Parathyroid adenoma (tissue), 2 donors: ENCODE data around the gene PRAF2.

Experiments used
- H2AFZ ChIP-seq: fragments of 300-600 bp; sonication (generic); one replicate; pipeline ENCODE4 v1.7.0; 2017; ENCODE audit warnings: antibody characterized with exemption, mild to moderate bottlenecking
- H3K27ac ChIP-seq: fragments of 300-600 bp; sonication (generic); one replicate; pipeline ENCODE4 v1.7.0; 2017
- H3K27me3 ChIP-seq: fragments of 300-600 bp; sonication (generic); one replicate; pipeline ENCODE4 v1.7.0; 2017; ENCODE audit warnings: low read length; ENCODE audit not compliant: control insufficient read depth, insufficient read depth
- H3K36me3 ChIP-seq: fragments of 300-600 bp; sonication (generic); one replicate; pipeline ENCODE4 v1.7.0; 2017; ENCODE audit warnings: low read length; ENCODE audit not compliant: control insufficient read depth, insufficient read depth
- H3K4me1 ChIP-seq: fragments of 300-600 bp; sonication (generic); one replicate; pipeline ENCODE4 v1.7.0; 2017; ENCODE audit warnings: control low read depth
- H3K4me2 ChIP-seq: fragments of 300-600 bp; sonication (generic); one replicate; pipeline ENCODE4 v1.7.0; 2017; ENCODE audit warnings: low read length
- H3K4me3 ChIP-seq: fragments of 300-600 bp; sonication (generic); one replicate; pipeline ENCODE4 v1.7.0; 2017; ENCODE audit warnings: low read depth, low read length
- H3K79me2 ChIP-seq: fragments of 300-600 bp; sonication (generic); one replicate; pipeline ENCODE4 v1.7.0; 2017; ENCODE audit warnings: control low read depth
- H3K9ac ChIP-seq: fragments of 300-600 bp; sonication (generic); one replicate; pipeline ENCODE4 v1.7.0; 2017; ENCODE audit warnings: mild to moderate bottlenecking
- H3K9me3 ChIP-seq: fragments of 300-600 bp; sonication (generic); one replicate; pipeline ENCODE4 v1.7.0; 2017; ENCODE audit warnings: low read length; ENCODE audit not compliant: control insufficient read depth
- TF ChIP-seq, protein P1 (sequence below): fragments of 300-600 bp; sonication (generic); IDR thresholded peaks from one replicate; pipeline ENCODE4 v1.7.0; 2017; ENCODE audit warnings: antibody characterized with exemption, mild to moderate bottlenecking
- donor health status: primary hyperparathyroidism.

PRAF2 gene

DNA sequence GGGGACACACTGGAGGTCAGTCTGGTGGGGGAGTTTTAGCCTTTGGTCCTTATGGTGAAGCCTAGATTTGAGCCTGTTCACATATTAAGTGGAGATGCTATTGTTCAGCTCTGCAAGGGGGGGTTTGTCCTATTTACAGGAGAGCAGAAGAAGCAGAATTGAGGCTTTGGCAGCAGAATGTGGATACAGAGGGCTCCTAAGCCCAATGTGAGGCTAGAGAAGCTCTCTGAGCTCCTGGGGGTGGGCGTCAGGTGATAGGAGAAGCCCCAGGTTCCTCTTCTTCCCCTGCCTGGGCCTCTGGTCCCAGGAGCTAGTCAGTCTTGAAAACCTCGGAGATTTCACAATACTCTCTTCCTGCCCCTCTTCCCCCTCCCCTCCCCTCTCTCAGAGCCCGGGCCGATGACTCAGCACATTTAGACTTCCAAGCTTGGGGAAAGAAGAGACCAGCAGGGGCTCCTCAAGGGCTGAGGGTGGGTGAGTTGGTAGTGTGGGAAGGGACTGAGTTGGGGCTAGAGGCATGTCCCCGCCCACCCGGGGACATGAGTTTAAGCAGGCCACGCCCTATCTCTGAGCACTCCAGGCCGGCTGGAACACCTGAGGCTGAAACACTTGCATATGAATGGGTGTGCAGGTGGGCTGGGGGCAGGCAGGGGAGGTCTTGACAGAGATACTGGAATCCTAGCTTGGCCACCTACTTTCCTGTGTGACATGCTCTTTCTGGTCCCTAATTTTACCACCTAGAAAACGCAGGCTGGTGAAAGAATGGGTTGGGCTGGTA, 34.0 kb downstream of the PRAF2 start:
- H3K36me3 ChIP-seq, result no peaks in the 10 kb centered on the region
- H3K4me3 ChIP-seq, result no peak overlapping the region
- H3K9ac ChIP-seq, result no peak overlapping the region
- TF ChIP-seq, protein P1, sequence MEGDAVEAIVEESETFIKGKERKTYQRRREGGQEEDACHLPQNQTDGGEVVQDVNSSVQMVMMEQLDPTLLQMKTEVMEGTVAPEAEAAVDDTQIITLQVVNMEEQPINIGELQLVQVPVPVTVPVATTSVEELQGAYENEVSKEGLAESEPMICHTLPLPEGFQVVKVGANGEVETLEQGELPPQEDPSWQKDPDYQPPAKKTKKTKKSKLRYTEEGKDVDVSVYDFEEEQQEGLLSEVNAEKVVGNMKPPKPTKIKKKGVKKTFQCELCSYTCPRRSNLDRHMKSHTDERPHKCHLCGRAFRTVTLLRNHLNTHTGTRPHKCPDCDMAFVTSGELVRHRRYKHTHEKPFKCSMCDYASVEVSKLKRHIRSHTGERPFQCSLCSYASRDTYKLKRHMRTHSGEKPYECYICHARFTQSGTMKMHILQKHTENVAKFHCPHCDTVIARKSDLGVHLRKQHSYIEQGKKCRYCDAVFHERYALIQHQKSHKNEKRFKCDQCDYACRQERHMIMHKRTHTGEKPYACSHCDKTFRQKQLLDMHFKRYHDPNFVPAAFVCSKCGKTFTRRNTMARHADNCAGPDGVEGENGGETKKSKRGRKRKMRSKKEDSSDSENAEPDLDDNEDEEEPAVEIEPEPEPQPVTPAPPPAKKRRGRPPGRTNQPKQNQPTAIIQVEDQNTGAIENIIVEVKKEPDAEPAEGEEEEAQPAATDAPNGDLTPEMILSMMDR, result no peak
- peak overlapping the region; percentile 64 for H3K27ac ChIP-seq
- no peaks in the 10 kb centered on the region for H3K9me3 ChIP-seq
- peaks cover 3% of the 10 kb centered on the region for H3K4me1 ChIP-seq
- peak overlapping the region; percentile 47 for H3K4me2 ChIP-seq
- no peaks in the 10 kb centered on the region for H3K27me3 ChIP-seq
- no peak overlapping the region for H2AFZ ChIP-seq
- peaks cover 8% of the 10 kb centered on the region for H3K79me2 ChIP-seq

DNA sequence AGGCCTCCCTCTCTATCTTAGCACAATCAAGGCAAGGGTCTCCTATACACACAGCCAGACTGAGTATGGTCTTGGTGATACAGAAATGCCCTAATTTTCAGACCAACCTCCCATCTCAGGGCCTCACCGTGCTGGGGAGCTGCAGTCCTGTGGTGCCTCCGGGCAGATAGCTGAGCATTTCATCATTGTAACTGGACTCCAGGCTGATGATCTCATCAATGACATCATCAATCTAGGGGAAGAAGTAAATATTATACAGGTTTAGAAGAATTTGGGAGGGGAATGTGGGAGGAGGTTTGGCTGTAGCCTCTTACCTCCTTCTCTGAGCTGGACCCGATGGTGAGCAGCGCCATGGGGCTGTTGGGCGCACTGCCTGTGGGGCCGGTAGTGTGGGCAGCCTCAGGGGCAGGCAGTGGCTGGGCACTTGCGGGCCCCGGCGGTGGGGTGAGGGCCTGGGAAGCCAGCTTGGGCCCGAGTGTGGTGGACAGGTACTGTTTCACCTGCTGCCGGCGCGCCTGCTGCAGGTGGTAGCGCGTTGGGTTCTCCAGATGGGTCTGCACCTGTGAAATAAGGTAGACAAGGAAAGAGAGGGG, 35.8 kb downstream of the PRAF2 start:
- peaks cover 8% of the 10 kb centered on the region for H3K79me2 ChIP-seq
- peaks cover 3% of the 10 kb centered on the region for H3K4me1 ChIP-seq
- no peaks in the 10 kb centered on the region for H3K9me3 ChIP-seq
- no peaks in the 10 kb centered on the region for H3K36me3 ChIP-seq
- no peak overlapping the region for H3K4me3 ChIP-seq
- no peak overlapping the region for H2AFZ ChIP-seq
- H3K4me2 ChIP-seq, result no peak overlapping the region
- TF ChIP-seq, protein P1, result no peak
- H3K27me3 ChIP-seq, result no peaks in the 10 kb centered on the region
- H3K9ac ChIP-seq, result no peak overlapping the region
- no peak overlapping the region for H3K27ac ChIP-seq

DNA sequence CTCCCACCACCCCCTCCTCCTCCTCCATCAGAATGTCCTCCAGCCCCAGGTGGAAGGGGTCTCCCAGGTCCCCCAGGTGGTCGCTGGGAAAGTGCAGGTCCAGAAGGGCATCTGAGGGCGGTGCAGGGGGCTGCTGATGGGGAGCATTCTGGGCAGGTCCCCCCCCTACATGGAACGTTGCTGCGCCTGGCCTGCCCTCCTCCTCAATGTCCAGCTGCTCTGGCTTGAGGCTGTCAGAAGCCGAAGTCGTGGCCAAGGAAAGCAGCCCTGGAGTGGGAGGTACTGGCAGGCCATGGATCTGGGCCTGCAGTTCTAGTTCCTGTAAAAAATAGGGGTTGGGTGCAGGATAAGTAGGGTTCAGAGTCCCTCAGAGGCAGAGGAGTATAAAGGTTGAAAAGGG, 43.5 kb downstream of the PRAF2 start:
- Histone ChIP-seq H2AFZ (no peak overlapping the region), H3K4me2 (no peak overlapping the region), H3K4me3 (no peak overlapping the region), H3K27ac (no peak overlapping the region), H3K36me3 (no peaks in the 10 kb centered on the region), H3K9ac (no peak overlapping the region), H3K79me2 (no peaks in the 10 kb centered on the region), H3K9me3 (no peaks in the 10 kb centered on the region), H3K4me1 (no peaks in the 10 kb centered on the region), H3K27me3 (no peaks in the 10 kb centered on the region)
- TF ChIP-seq, protein P1, result no peak

DNA sequence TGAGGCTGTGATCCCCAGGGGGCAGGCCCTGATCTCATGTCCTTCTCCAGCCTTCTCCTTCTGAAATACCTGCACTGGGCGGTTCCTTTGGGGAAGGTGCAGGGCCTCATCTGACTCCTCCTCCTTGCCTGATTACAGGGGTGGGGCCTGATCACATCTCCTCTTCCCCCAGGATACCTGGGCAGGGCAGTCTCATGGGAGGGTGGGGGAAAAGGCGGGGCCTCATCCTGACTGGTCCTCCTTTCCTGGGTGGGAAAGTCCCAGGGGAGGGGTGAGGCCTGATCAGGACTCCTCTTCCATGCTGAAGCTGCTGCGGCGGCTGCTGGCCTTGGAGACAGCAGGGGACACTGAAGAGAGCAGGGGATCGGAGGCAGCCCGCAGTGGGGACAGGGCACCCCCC, 43.9 kb downstream of the PRAF2 start:
- H3K4me2 ChIP-seq, result no peak overlapping the region
- H3K9me3 ChIP-seq, result no peaks in the 10 kb centered on the region
- H3K27ac ChIP-seq, result no peak overlapping the region
- H3K4me1 ChIP-seq, result no peaks in the 10 kb centered on the region
- no peaks in the 10 kb centered on the region for H3K79me2 ChIP-seq
- no peaks in the 10 kb centered on the region for H3K36me3 ChIP-seq
- H3K27me3 ChIP-seq, result no peaks in the 10 kb centered on the region
- no peak overlapping the region for H2AFZ ChIP-seq
- H3K4me3 ChIP-seq, result no peak overlapping the region
- TF ChIP-seq, protein P1, result no peak
- H3K9ac ChIP-seq, result no peak overlapping the region
